Islet of Langerhans (tissue), 1 donor: ENCODE measurements around the gene LRP11.
"Not testable (repeated sequence)": the region's sequence is repeated elsewhere in the genome, so short reads cannot be mapped to it uniquely, and the experiment has no call there.

ENCODE experiments used
- FAIRE-seq: peaks from one replicate; lab custom pipeline; 2011; peaks lifted over from hg19 to GRCh38; lab: Jason Lieb, UNC

The LRP11 gene

DNA sequence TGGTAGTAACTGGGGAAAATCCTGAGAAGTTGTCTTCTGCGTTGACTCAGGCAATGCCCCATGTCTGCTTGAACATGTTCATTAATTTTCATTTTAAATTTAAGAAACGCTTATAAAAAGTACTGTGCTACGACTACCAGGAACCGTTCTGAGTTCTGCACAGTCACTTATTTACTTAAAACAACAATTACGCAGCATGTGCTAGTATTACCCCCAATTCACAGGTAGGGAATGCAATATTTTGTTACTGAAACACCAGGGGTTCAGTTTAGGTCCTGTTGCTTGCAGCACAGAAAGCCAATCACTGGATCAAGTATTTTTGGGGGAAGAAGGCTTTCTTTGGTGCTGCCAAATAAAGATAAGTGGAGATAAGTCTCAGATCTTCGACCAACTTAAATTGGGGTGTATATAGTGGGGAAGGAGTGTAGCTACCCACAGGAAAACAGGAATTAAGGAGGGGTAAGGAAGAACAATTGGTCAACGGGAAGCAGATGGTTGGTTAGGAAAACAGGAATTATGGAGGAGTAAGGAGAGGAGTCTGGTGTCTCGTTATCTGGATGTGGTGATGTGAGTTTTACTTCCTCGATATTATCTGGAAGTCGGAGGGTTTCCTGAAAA lies 5.2 kb upstream of the LRP11 start:
- no peak for FAIRE-seq

DNA sequence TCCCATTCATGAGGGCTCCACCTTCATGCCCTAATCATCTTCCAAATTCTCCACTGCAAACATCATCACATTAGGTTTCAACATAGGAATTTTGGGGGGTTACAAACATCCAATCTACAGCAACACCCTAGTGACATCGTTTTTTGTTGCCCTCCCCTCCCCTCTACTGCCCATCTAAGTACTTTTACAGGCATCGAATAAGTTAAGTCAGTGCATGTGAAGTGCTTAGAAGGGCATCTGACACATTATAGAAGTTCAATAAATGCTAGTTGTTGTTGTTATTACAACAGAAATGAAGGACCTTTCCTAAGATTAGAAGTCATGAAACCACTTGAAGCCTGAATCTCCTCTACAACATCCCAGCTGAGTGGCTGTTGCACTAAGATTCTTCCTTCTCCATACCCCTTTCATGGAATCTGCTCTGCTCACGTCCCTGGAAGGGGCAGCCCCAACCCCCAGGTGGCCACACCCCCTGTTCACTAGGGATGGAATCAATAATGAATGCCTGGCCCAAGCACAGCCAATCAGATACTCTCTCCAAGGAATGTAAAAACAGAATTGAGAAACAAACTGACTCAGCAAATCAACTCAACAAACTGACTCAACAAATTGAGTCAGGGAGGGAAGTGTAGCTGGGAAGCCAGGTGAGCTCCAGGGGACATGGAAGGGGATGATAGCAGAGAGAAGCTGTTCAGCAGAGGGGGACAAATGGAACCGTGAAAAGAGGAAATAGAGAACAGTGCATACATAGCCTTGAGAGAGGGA lies 3.9 kb upstream of the LRP11 start:
- FAIRE-seq, result no peak

DNA sequence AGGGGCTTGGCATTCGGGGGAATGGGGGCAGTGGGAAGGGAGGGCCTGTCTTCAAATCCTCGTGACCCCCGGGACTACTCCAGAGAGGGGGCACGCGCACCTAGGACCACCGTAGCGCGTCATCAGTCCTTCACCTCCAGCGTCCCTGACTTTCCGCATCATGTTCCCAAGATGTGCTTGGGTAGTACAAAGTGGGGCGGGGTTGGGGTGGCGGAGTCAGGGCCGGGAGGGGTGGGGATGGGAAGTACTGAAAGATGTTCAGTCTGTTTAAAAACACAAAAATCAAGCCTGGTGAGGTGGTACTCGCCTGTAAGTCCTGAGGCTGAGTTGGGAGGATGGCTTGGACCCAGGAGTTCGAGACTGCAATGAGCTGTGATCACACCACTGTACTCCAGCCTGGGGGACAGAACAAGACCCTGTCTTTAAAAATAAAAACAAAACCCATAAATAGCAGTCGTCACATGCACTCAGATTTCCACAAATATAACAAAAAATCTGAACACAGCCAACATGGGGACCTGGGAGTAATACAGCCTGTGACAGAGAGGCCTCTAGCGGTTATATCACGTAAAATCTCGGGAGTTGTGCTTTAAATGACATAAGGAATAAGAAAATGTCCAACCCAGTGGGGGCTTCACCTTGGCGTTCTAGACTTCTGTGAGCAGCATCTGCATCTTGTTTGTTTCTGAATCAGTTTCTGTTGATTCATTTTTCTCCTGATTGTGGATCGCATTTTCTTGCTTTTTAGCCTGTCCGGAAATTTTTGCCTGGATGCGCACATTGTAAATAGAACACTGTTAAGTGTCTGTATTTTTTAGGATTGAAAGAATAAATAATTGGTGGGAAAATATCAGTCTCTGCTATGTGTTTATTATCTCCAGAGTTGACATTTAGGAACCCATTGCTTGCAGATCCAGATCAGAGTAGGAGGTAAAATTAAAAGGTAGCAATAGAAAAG lies 698 bp upstream of the LRP11 start:
- FAIRE-seq, result peak; percentile 93

DNA sequence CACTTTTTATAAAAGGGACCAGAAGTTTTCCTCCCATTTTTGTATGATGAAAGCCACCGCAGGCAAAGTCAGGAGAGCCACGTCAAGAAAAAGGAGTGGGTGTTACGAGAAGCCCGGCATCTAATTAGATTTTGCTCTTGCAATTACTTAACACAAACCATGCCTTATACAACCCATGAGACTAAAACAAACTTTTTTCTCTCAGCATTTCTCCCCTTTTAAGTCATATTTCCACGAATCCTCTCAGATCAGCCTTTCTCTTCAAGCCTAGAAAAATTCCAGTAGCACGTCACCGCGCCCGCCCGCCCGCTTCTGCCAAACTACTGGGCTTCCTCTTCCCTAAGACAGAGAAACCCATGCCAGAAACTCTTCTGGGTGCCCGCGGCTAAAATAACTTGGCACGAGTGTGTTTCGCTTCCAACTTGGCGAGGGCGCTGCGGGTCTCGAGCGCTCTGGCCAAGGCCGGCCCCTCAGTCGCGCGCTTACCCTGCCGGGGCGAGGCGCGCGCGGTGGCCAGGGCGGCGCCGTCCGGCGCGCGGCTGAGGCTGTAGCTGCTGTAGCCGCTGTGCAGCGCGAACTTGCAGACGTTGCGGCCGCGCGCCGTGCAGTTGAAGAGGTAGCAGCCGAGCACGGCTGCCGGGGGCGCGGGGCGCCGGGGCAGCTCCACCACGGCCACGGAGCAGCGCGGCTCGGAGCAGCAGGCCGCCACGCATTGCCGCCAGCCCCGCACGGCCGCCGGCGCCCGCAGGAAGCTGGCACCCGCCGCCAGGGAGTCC lies 1.0 kb downstream of the LRP11 start:
- FAIRE-seq, result no peak

DNA sequence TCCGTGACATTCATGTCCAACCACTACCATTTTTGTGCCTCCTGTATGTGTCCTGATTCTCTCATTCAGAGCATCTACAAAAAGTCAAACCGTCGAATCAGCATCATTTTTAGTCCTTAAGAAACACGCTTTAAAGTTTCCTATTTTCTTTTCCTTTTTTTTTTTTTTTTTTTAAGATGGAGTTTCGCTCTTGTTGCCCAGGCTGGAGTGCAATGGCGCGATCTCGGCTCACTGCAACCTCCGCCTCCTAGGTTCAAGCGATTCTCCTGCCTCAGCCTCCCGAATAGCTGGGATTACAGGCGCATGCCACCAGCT lies 1.8 kb downstream of the LRP11 start:
- FAIRE-seq, result not testable (repeated sequence)

DNA sequence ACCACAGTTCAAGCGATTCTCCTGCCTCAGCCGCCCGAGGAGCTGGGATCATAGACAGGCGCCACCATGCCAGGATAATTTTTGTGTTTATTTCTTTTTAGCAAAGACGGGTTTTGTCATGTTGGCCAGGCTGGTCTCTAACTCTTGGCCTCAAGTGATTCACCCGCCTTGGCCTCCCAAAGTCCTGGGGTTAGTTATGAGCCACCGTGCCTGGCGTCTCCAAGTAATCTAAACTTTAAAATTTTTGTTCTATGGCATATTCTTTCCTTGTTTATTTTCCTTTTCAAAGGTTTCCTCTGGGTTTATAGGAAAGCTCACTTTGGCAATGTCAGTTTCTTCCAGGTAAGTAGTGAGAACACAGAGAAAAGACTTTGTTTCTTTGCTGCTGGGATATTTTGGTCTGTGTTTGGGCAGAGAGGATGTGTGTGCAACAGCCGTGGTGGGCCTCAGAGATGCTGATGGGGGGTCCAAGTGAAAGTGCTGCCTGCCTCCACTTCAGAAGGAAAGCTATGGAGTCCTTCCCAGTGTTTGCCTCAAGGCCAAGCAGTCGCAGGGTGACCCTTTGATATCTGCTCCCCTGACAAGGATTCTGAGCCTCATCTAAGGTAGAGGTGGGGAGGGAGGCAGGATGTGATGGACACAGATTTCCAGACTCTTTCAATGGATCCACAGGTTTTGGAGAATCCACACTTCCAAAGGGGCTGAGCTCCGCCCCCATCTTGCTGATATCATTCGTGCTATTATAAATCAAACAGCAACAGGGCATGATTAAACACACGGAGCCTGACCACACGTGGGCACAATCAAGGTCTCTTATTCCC lies 2.3 kb downstream of the LRP11 start:
- no peak for FAIRE-seq

DNA sequence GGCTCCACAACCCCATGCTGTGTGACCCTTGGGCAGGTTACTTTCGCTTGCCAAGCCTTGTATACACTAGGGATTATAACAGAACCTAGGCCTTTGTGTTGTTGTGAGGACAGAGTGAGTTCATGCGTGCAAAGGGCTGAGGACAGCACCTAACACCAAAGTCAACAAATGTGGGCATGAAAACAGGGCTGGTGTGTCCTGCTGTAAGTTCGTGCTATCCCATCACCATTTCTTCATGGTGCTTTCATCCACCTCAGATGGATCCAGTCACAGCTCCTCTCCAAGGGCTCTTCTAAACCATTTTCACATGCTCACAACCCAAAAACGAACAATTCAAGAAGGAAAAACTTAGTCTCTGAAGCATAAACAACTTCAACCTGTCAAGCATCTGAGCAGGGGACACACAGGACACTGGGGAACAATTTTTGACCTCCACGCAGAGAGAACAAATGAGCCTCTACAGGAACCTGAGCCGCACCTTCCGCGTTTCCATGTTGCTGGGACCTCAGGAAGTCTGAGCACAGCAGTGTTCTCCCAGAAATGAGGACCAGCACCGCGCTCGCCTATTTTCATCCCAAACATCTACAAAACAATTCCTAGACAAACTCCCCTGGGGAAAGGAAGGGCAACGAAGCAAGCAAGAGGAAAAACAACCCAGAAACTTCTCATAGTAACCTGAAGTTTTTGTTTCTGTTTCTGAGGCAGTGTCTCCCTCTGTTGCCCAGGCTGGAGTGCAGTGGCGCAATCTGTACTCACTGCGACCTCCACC lies 3.1 kb downstream of the LRP11 start:
- no peak for FAIRE-seq

DNA sequence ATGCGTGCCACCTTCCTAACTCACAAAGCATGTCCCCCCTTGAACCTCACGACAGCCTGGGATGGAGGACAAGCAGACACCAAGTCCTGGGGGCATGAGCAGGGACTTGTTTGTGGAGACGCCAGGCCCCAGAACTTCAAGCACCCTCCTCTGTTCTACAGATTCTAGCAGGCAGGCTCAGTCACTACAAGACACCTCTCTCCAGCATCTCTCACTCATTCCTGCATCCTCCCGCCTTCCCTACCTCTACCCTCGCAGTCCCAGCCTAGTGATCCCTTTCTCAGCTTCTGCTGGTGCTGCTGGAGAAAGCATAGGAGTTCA lies 3.7 kb downstream of the LRP11 start:
- no peak for FAIRE-seq

DNA sequence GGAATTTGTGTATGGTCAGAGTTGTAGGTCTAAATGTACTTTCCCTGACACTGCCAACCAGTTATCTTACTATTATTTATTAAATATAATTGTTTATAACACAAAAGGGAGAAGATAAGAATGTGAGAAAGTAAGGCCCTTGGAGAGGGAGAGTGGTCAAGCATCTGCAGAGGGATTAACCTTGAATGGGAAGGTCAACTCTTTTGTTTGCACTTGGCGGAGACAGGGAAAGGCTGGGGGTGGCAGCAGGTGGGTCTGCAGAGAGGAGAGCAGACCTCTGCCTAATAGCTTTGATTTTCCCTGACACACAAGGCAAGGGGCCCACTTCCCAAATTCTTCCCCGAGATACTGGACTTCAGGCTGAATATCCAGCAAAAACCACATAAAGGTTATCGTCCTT lies 4.2 kb downstream of the LRP11 start:
- no peak for FAIRE-seq

DNA sequence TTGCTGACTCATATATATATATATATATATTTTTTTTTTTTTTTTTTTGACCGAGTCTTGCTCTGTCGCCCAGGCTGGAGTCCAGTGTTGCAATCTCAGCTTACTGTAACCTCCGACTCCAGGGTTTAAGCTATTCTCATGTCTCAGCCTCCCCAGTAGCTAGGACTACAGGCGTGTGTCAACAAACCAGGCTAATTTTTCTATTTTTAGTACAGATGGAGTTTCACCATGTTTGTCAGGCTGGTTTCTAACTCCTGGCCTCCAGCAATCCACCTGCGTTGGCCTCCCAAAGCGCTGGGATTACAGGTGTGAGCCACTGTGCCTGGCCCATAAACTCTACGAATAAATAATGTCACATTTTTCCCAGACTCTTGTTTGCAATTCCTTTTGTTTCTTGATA lies 4.8 kb downstream of the LRP11 start:
- peak; percentile 45 for FAIRE-seq

DNA sequence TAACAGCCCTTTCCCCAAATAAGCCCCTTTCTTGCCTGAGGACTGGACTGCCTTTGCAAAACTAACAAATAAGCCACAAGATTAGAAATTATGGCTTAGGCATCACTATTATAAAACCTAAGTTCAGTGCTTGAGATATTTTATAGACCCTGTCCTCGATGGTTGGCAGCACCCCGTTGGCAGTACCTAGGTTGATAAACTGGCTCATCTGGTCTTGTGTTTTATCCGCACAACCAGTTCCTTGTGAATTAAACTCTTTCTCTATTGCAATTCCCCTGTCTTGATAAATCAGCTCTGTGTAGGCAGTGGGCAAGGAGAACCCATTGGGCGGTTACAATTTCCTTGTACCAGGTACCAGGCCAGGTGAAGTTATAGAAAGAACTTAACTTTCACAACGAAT lies 6.6 kb downstream of the LRP11 start:
- no peak for FAIRE-seq

DNA sequence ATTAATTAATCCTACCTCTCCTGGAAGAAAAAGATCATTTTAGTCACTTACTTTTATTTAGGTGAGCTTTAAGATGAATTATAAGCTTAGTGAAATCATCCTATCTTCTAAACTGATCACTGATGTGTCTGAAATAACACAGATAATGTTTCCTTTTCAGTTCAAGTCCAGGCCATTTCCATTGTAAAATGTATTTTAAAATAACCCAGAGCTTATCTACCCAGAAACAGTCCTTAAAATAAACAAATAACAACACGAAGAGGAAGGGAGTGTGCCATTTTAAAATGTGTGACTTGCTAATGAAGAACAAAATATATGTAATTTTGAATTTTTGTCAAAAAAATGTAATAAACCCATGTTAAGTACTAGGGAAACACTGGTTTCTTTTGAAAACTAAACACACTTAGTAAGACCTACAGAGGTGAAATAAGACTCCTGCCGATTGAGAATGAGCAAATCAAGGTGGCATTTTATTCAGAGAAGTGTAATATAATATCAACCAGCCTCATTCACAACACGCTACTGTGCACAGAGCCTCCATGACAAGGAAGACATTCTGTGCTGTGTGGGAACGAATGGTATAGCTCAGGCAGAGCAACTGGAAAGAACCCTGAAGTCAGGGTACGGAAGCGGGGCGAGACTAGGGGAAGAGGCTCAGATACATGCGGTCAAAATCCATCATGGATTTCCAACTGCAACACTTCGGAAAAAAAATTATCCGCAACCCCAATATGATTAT lies 7.7 kb downstream of the LRP11 start:
- FAIRE-seq, result no peak

DNA sequence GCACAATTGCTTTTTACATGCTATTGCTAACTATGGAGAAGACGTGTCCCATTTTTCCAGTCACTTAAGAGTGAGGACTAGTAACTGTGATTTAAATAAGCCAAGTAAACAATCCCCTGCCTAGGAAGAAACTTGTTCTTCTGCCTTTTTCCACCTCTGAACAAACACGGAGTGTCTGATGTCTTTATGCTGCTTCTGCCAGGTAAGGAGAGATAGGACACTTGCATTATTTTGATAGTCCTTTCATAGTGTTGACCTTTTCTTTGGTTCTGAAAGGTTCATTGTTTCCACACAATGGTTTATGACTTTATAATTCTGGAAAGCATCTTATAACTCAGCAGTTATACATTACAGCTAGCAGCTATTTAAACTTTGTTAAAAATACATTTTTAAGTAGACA lies 8.4 kb downstream of the LRP11 start:
- FAIRE-seq, result no peak

DNA sequence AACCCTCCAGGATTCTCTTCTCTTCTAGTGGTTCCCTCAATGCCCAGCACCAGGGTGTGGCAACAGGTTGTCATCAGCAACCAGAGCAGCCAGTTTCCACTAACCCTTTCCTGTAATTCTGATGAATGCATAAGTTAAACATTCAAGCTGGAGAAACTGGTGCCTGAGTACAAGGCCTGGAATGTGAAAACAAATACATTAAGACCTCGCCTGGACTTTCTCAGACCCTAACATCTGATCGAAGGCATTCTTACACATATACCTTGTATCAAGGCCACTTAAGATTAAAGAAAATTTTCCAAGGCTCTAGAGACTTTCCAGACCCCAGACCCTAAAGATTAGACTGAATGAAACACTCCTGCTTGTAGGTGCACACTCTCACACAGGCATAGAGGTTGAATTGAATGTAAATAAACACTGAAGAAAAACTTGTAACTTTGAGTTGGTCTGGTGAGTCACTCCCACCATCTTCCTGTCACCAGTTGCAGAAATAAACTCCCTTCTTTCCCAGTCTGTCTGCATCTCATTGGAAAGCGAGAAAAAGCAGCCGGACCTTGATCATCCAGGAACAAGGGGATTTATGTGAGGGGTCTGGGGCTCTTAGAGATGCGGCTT lies 9.0 kb downstream of the LRP11 start:
- FAIRE-seq, result no peak

DNA sequence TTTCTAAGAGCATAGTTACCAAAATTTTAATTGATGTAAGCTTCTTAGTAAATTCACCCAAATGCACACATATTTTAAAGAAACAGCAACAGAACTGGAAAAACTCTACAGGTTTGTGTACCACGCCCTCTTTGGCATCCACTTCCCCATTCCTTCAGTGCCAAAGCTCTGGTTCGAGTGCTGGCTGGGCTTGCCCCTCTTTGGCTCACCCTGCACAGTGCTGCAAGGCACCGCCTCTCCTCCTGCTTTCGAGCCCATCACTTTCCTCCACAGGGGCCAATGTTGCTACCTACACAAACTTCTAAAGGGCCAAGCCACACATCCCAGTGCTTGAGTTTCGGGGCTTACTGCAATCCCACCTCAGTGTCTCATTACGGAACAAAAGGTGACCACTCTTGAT lies 9.6 kb downstream of the LRP11 start:
- FAIRE-seq, result no peak

DNA sequence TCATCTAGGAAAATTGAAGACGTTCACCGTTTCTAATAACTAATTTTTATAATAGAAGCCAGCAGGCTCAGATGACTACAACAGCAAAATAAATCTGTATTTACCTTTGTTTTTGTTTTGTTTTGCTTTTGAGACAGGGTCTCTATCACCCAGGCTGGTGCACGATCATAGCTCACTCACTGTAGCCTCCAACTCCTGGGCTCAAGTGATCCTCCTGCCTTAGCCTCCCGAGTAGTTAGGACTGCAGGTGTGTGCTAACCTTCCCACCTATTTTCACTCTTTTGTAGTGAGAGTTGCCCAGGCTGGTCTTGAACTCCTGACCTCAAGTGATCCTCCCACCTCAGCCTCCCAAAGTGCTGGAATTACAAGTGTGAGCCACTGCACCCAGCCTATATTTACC lies 10.1 kb downstream of the LRP11 start:
- not testable (repeated sequence) for FAIRE-seq

DNA sequence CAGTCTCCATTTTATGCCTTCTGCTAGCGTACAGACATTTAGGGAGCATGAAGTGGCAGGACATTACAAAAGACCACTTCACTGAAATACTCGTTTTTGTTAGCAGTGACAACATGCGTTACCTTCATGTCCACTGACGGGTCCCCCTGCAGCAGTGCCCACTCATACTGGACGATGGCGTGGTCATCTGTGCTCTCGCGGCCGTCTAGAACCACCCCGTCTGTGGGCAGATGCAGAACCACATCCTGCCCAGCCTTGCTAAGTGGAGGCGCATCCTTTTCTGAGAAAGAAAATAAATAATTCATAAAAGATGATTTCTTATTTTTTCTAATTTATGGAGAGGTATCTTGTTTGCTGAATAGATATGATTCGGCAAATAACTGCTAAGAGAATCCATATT lies 11.3 kb downstream of the LRP11 start:
- FAIRE-seq, result no peak

DNA sequence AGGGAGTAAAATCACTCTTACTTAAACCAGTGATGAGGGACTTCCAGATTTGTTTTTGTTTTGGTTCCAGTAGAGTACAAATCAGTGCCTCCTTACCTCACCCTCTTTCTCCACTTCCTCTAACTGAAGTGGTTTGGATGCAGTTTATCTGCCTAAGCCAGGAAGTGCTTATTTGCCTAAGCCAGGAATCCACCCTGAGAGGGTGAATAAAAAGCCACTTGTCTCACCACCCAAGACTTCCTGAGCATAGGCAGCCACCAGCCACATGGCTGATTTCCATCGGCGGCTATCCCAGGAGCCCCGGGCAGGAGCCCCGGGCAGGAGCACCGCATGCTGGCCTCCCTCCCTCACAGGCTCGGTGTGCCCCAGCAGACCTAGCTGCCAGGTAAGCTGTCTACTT lies 12.0 kb downstream of the LRP11 start:
- no peak for FAIRE-seq

DNA sequence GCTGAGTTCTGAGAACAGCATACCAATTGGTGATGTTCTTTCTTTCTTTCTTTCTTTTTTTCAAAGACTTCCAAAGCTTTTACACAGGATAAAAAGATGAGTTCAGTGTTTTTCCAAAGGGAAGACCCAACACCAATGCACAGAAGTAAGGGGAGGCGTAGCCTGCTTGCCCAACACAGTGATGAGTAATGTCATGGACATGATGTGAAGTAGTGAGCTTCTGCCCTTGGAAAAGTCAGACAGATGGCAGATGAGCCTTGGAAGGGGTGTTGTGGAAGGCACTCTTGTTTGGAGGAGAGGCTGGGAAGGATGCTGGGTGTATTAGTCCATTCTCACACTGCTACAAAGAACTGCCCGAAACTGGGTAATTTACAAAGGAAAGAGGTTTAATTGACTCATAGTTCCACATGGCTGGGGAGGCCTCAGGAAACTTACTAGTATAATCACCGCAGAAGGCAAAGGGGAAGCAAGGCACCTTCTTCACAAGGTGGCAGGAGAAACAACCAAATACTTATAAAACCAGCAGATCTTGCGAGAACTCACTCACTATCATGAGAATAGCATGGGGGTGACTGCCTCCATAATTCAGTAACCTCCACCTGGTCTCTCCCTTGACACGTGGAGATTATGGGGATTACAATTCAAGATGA lies 12.6 kb downstream of the LRP11 start:
- no peak for FAIRE-seq
